ENCODE measurements around the gene EGFLAM.

- TF ChIP-seq RAD21 (IDR thresholded peaks at IDR 0.05; ENCODE audit: low read length) (no peak), MXI1 (IDR thresholded peaks at IDR 0.05; ENCODE audit: borderline replicate concordance, low read depth, low read length) (no peak), POLR2A (IDR thresholded peaks at IDR 0.05; ENCODE audit: low read depth, low read length) (no peak), ELK1 (IDR thresholded peaks at IDR 0.05; ENCODE audit: borderline replicate concordance, low read depth, low read length) (no peak), CHD1 (IDR thresholded peaks at IDR 0.05; ENCODE audit: low read depth, low read length) (no peak)
- TF ChIP-seq, protein P1, sequence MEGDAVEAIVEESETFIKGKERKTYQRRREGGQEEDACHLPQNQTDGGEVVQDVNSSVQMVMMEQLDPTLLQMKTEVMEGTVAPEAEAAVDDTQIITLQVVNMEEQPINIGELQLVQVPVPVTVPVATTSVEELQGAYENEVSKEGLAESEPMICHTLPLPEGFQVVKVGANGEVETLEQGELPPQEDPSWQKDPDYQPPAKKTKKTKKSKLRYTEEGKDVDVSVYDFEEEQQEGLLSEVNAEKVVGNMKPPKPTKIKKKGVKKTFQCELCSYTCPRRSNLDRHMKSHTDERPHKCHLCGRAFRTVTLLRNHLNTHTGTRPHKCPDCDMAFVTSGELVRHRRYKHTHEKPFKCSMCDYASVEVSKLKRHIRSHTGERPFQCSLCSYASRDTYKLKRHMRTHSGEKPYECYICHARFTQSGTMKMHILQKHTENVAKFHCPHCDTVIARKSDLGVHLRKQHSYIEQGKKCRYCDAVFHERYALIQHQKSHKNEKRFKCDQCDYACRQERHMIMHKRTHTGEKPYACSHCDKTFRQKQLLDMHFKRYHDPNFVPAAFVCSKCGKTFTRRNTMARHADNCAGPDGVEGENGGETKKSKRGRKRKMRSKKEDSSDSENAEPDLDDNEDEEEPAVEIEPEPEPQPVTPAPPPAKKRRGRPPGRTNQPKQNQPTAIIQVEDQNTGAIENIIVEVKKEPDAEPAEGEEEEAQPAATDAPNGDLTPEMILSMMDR (conservative IDR thresholded peaks at IDR 0.05; ENCODE audit: low read depth, low read length), result no peak
Measured at GRCh38 chr5:38267372-38267771, 9.0 kb downstream of the EGFLAM start.

Data from IMR-90 (cell line).